Stromal cell of bone marrow (primary cell): ENCODE measurements around the gene RBMY1B.
"Not testable (repeated sequence)": the region's sequence is repeated elsewhere in the genome, so short reads cannot be mapped to it uniquely, and the experiment has no call there.

Source experiments
- DNase-seq: peaks from one replicate; pipeline ENCODE4 v3.0.0-alpha.2; 2012; ENCODE audit warnings: low read depth

RBMY1B gene

DNA sequence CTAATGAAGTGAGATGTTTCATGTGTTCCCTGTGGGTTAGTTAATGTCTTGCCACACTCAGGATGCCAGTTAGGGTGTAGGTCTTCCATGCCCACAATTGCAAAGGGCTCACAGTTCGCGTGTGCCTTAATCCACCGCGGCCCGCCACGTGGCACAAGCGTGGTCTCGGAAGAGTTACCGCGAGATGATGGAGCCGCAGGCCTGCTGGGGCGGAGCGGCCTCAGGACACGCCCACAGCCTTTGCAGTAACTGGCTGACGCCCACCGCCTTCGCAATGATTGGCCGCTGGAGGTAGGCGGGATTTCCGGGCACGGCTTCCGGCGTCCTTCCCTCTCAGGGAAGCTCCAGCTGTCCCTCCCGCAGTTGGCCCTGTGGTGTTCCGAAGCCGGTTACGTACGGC, at the start of gene RBMY1B:
Gene RBMY1B, plus strand, starts transcription at position 301 of the 400 bp plus-strand sequence. CDS start 2,013 bp downstream, outside the sequence.
- not testable (repeated sequence) for DNase-seq

DNA sequence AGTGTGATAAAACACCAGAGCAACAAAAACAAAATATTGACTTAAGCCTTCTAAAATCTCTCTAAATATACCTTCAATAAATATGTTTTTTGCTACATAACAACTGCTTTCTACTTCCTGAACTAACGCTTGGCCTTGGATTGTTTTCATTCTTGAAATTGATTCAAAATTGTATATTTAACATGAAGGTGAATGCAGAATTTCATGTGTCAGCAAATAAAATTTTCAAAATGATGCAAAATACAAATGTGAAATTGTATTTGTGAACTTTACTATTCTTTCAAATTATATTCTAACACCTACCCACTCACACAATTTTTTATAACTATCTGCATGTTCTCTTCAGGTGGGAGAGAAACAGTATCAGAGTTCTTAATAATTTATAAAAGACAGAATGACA, 48.2 kb upstream of the RBMY1B start:
- not testable (repeated sequence) for DNase-seq

DNA sequence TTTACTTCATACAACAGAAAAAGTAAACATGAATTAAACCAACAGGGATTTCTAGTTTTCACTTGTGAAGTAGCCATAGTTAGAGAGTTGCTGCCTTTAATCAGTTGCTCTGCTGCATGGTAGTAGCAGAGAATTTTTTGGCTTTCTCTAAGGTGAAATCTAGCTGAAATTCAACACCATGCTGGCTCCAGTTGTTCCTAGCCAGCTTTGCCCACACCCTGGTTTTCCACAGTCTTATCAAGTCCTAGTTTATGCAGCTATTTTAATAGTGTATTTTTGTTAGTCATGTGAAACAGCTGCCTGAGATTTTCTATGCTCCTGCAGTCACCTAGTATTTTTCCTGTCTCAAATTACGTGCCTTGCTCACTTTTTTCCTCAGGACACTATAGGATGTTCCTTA, 28.2 kb upstream of the RBMY1B start:
- no peak for DNase-seq

DNA sequence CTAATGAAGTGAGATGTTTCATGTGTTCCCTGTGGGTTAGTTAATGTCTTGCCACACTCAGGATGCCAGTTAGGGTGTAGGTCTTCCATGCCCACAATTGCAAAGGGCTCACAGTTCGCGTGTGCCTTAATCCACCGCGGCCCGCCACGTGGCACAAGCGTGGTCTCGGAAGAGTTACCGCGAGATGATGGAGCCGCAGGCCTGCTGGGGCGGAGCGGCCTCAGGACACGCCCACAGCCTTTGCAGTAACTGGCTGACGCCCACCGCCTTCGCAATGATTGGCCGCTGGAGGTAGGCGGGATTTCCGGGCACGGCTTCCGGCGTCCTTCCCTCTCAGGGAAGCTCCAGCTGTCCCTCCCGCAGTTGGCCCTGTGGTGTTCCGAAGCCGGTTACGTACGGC, 23.4 kb downstream of the RBMY1B start, which contains the start of gene RBMY1A1:
Gene RBMY1A1, plus strand, starts transcription at position 301 of the 400 bp plus-strand sequence. CDS start 2,013 bp downstream, outside the sequence.
- not testable (repeated sequence) for DNase-seq

DNA sequence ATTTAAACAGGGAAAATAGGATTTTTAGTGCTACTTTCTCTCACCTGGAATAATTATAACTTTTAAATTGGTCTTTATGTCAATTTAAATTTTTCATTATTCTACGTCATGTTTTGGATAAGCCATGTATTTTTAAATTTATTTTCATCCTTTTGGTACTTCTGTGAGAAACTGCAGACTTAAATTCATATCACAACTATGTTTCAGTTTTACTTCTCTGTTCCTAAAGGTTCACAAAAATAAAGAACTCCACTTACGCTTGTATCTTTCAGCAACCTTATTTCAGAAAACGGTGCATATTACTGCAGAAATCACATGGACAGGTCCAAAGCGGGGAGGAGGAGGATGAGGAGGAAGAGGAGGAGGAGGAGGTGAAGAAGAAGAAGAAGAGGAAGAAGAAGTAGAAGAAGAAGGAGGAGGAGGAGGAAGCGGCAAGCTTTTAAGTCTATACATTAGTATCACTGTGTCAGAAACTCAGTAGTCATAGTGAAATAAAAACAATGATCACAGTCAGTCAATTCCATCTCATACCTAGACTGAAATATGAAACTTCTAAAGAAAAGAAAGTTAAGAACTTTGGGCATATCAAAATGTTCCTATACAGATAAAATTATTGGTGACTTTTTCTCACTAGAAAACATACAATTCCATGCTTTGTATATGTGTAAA, 48.3 kb downstream of the RBMY1B start:
- DNase-seq: not testable (repeated sequence)
